Activated gamma-delta T cell treated with anti-CD3 and anti-CD28 coated beads, Interleukin-2, amount 50 U/mL, for 16 hours (primary cell): ENCODE measurements around the gene PLAGL1.
"Not testable (repeated sequence)": the region's sequence is repeated elsewhere in the genome, so short reads cannot be mapped to it uniquely, and the experiment has no call there.

Source experiments
- DNase-seq: peaks from one replicate; pipeline ENCODE4 v3.0.0-alpha.2; 2020; ENCODE audit warnings: low read depth

PLAGL1 gene

GRCh38 chr6:143939364-143939763 lies 68.7 kb downstream of the PLAGL1 start:
- no peak for DNase-seq

GRCh38 chr6:143937668-143937970 lies 70.4 kb downstream of the PLAGL1 start:
- DNase-seq = no peak

- DNase-seq = no peak
Measured at GRCh38 chr6:143936778-143937667, 71.0 kb downstream of the PLAGL1 start.

- no peak for DNase-seq
Measured at GRCh38 chr6:143936347-143936746, 71.7 kb downstream of the PLAGL1 start.

GRCh38 chr6:143934867-143935266 lies 73.2 kb downstream of the PLAGL1 start:
- DNase-seq = no peak

GRCh38 chr6:143934331-143934730 lies 73.7 kb downstream of the PLAGL1 start:
- no peak for DNase-seq

- no peak for DNase-seq
Measured at GRCh38 chr6:143929975-143930374, 78.1 kb downstream of the PLAGL1 start.

GRCh38 chr6:143928853-143929252 lies 79.2 kb downstream of the PLAGL1 start:
- DNase-seq = no peak

GRCh38 chr6:143917026-143917425 lies 91.0 kb downstream of the PLAGL1 start:
- not testable (repeated sequence) for DNase-seq

GRCh38 chr6:143912671-143913070 lies 95.4 kb downstream of the PLAGL1 start:
- DNase-seq = no peak

GRCh38 chr6:143911028-143911427 lies 97.0 kb downstream of the PLAGL1 start:
- DNase-seq = no peak

- DNase-seq = no peak
Measured at GRCh38 chr6:143902827-143903226, 105.2 kb downstream of the PLAGL1 start.

- no peak for DNase-seq
Measured at GRCh38 chr6:143901885-143902750, 105.9 kb downstream of the PLAGL1 start.

- DNase-seq = no peak
Measured at GRCh38 chr6:143900358-143900757, 107.7 kb downstream of the PLAGL1 start.

GRCh38 chr6:143896126-143896860 lies 111.8 kb downstream of the PLAGL1 start:
- no peak for DNase-seq

GRCh38 chr6:143894655-143895054 lies 113.4 kb downstream of the PLAGL1 start:
- no peak for DNase-seq
